Measurements from ENCODE around the gene DNAJC5. TPM values are rescaled to one million over a fixed set of nuclear protein-coding genes. Genes with fewer than 3 reads are reported as not detected.
A peak's percentile ranks its signal among the peaks of the same experiment; 100 is the strongest.

Gene DNAJC5
- total and polyA plus RNA-seq, 9 of the 15 experiments (the other 6 are each of a cell fraction or from before 2014, with no cell fraction given), result 0.95 to 42.8 (median 23.4) TPM

GRCh38 chr20:63846888-63847236 lies 48.1 kb upstream of the DNAJC5 start (continued):
- TF ChIP-seq MEIS2 (IDR thresholded peaks at IDR 0.05; ENCODE audit: partially characterized antibody) (no peak), ZNF316 (IDR thresholded peaks at IDR 0.05) (peak; percentile 26; the same call in 1 of the 2 replicates), GATA2 (CRISPR knock-in tag; IDR thresholded peaks at IDR 0.05) (no peak)
- TF ChIP-seq, protein P1, sequence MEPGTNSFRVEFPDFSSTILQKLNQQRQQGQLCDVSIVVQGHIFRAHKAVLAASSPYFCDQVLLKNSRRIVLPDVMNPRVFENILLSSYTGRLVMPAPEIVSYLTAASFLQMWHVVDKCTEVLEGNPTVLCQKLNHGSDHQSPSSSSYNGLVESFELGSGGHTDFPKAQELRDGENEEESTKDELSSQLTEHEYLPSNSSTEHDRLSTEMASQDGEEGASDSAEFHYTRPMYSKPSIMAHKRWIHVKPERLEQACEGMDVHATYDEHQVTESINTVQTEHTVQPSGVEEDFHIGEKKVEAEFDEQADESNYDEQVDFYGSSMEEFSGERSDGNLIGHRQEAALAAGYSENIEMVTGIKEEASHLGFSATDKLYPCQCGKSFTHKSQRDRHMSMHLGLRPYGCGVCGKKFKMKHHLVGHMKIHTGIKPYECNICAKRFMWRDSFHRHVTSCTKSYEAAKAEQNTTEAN (CRISPR knock-in tag; IDR thresholded peaks at IDR 0.05), result no peak

DNA sequence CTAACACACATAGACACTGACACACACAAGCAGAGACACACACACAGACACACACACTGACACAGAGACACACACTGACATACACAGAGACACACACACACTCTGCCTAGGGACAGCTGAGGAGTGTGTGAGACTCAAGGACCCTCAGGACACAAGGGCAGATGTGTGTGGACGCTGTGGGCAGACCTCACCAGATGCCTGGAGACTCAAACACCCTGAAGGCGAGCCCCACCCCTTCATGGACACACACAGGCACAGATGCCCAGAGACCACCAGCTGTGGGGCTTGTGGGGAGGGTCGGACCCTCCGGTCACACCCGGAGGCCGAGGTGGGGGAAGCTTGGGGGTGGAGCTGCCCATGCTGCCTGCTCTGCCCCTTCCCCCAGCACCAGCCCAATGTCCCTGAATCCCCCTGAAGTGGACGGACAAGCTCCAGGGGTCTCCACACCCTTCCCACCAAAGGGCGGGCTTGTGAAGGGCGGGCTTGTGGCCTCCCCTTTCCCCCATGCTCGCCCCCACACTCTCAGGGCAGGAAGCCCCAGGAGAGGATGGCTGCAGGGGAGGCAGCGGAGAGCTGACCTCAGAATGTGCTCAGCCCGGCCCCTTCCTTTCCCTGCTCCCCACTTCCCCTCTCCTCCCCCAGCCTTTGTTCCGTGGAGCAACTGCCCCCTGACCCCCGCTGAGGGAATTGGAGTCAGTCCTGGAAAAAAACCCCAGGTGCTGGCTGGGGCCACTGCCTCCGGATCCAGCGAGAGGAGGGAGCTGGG lies 47.5 kb upstream of the DNAJC5 start:
- ATAC-seq (peak; percentile 45), FAIRE-seq (peak; percentile 97), DNase-seq (ENCODE audit: extremely low read depth in 1 of 4, low spot score in 3 of 4) (peak; percentile 62 to 73 (median 68))
- Histone ChIP-seq H4K20me1 (replicated peaks; ENCODE audit: control insufficient read depth, insufficient read depth, low read length) (no peaks in the 10 kb centered on the region), H3K9ac (ENCODE audit: insufficient read depth in 1 of 2, low read depth in 2 of 2, low read length in 2 of 2) (peak overlapping the region; percentile 61 to 88), H3K4me2 (ENCODE audit: insufficient read depth, low read length) (peak overlapping the region; percentile 64), H3K36me3 (ENCODE audit: control insufficient read depth, insufficient read depth, low read length) (no peaks in the 10 kb centered on the region), H3K27me3 (ENCODE audit: control insufficient read depth in 2 of 2, insufficient read depth in 2 of 2, low read length in 2 of 2) (no peaks in the 10 kb centered on the region), H3K4me1 (replicated peaks in 1 of 2; ENCODE audit: control insufficient read depth in 2 of 2, insufficient read depth in 2 of 2, low read length in 2 of 2) (peaks cover 24 to 65% of the 10 kb centered on the region in 2 experiments), H3K4me3 (no peak overlapping the region; the same call in 1 of the 2 replicates), H3K9me1 (ENCODE audit: control insufficient read depth, insufficient read depth, low read length) (peaks cover 2% of the 10 kb centered on the region), H3K27ac (ENCODE audit: extremely low read depth, low read depth, low read length) (peak overlapping the region; percentile 75), H3K79me2 (ENCODE audit: control insufficient read depth, insufficient read depth, low read length) (no peaks in the 10 kb centered on the region; the same call in 2 of the 3 replicates), H3K9me3 (replicated peaks; ENCODE audit: control insufficient read depth, insufficient read depth, low read depth, low read length) (no peaks in the 10 kb centered on the region), H2AFZ (ENCODE audit: low read depth, low read length) (peak overlapping the region; percentile 93)
- POLR2A ChIA-PET, result interaction anchor here (1.4 to 1.8 kb wide), 2 partner anchors 10 to 17 kb away, joined by 5 to 6 read pairs; partner anchors contain the start of gene TPD52L2
- CTCF ChIA-PET (ENCODE audit: low intra/inter-chr PET ratio), result no interaction called here
- in situ Hi-C loops (cut with MboI) (no loop called here), intact Hi-C loops (cut with micrococcal nuclease) (no loop called here)
- no TSS peak for BruUV-seq (replicated peaks)
- WGBS (ENCODE audit: insufficient coverage, low coverage, missing lambda C conversion rate), result 44% methylated on average over 11 of the region's 16 CpGs
- 0 out of 2 replicates have a peak, but pooled peaks have one; percentile 18 for TF ChIP-seq ZNF143 (CRISPR knock-in tag; IDR thresholded peaks at IDR 0.05)
- TF ChIP-seq ADNP (tag; IDR thresholded peaks at IDR 0.05), result peak; percentile 40; the same call in 1 of the 2 replicates
- peak in 1 of 3 experiments; percentile 10 for TF ChIP-seq YY1 (IDR thresholded peaks at IDR 0.05; ENCODE audit: borderline replicate concordance in 1 of 3, control insufficient read depth in 1 of 3, extremely low read depth in 1 of 3, insufficient read depth in 3 of 3, insufficient read length in 1 of 3, insufficient replicate concordance in 2 of 3, low read depth in 1 of 3, low read length in 2 of 3)
- TF ChIP-seq NCOA1 (IDR thresholded peaks at IDR 0.05; ENCODE audit: low read depth), result no peak
- TF ChIP-seq ETV6 (IDR thresholded peaks at IDR 0.05; ENCODE audit: borderline replicate concordance in 1 of 2, low read depth in 2 of 2, low read length in 1 of 2), result no peak
- no peak for TF ChIP-seq ETV6 (CRISPR knock-in tag; IDR thresholded peaks at IDR 0.05; ENCODE audit: borderline replicate concordance)
- no peak for TF ChIP-seq TAL1 (IDR thresholded peaks at IDR 0.05)
- no peak for TF ChIP-seq TOE1 (IDR thresholded peaks at IDR 0.05; ENCODE audit: borderline replicate concordance)
- TF ChIP-seq TOE1 (CRISPR knock-in tag; IDR thresholded peaks at IDR 0.05; ENCODE audit: borderline replicate concordance, low read depth), result no peak
- no peak for TF ChIP-seq TCF3 (CRISPR knock-in tag; IDR thresholded peaks at IDR 0.05)
- TF ChIP-seq MYC (IDR thresholded peaks at IDR 0.05; ENCODE audit: low read depth, low read length), result no peak
- TF ChIP-seq MYC (CRISPR knock-in tag; IDR thresholded peaks at IDR 0.05; ENCODE audit: borderline replicate concordance, low read depth), result no peak
- TF ChIP-seq RBBP5 (IDR thresholded peaks at IDR 0.05; ENCODE audit: borderline replicate concordance, insufficient read depth, low read length, poor library complexity, severe bottlenecking), result peak; percentile 34
- TF ChIP-seq GABPA (tag; conservative IDR thresholded peaks at IDR 0.05; ENCODE audit: low read depth), result peak; percentile 36
- peak; percentile 21; the same call in 1 of the 2 replicates for TF ChIP-seq GABPB1 (CRISPR knock-in tag; IDR thresholded peaks at IDR 0.05)
- TF ChIP-seq ZBTB7A (IDR thresholded peaks at IDR 0.05; ENCODE audit: borderline replicate concordance, control insufficient read depth, low read depth, low read length), result peak; percentile 76
